ENCODE data around the gene SAG.

Gene SAG
- 1.5 reads per million for total RNA-seq

DNA sequence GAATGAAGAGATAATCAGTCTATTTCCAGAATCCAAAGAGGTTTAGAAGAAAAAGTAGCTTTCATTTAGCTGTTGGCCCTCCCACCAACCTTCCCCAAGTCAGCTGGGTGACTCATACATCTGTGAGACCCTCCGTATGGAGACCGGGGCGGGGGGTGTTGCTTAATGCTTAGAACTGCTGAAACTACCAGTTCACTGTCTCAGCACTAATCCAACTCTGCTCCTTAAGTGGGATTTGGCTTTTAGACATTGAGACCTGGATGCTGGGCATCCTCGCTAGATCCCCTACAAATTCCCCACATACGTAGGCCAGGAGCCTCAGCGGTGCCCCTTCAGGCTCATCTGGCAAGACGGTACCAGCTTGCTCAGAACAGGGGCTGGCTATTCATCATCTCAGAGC, at the start of gene SAG:
SAG (plus strand) TSS at position 252 of the 400 bp plus-strand sequence. CDS start 1,374 bp downstream, outside the sequence.
- no peak for DNase-seq

DNA sequence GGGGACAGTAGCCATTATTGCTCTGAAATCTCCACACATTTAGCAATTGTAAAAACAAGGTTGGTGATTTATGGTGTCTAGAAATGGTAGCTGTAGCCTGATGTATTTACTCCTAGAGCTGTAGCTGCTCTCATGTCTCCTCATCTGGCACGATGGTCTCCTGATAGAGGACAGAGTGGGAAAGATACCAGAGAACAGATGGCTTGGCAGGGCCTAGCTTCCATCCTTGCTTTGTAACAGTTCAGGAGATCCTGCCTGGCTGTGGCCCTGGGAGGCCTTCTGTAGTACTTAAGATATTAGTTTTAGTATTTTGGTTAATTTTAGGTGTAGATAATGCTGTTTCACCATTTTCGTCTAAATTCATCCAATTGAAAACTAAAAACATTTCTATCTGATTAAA, 49.4 kb upstream of the SAG start:
- no peak for DNase-seq

DNA sequence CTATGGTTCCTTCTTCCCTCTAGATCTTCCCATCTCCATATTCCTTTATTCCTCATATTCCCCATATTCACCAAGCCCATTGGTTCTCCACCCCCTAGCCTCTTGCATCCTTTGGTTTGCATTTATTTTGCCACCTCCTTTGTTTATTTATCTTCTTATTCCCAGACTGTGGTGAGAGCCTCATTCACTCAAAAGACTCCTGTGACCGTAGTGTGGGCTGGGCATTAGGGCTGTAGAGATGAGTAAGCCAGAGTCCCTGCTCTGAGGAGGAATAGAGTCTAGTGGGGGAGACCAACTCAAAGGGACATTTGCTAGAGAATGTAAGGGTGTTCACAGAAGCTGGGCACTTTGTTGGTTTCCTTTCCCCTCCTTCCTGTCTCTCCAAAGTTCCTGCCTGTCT, 47.9 kb upstream of the SAG start:
- DNase-seq = no peak

DNA sequence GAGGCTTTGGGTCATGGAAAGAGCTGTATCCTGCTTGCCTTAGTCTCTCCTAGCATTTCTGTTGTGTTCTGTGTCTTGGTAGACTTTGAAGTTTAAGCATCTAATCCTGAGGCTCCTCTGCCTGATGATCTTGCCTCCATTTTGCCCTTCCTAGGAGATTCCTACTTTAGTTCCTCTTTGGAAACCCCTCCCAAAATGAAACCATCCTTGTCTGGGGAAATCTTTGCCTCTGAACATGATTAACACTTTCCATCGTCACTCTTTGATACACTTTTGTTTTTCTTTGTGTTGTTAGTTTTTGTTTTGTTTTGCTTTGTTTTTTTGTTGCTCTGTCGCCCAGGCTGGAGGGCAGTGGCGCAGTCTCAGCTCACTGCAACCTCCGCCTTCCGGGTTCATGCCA, 47.0 kb upstream of the SAG start:
- DNase-seq = no peak

DNA sequence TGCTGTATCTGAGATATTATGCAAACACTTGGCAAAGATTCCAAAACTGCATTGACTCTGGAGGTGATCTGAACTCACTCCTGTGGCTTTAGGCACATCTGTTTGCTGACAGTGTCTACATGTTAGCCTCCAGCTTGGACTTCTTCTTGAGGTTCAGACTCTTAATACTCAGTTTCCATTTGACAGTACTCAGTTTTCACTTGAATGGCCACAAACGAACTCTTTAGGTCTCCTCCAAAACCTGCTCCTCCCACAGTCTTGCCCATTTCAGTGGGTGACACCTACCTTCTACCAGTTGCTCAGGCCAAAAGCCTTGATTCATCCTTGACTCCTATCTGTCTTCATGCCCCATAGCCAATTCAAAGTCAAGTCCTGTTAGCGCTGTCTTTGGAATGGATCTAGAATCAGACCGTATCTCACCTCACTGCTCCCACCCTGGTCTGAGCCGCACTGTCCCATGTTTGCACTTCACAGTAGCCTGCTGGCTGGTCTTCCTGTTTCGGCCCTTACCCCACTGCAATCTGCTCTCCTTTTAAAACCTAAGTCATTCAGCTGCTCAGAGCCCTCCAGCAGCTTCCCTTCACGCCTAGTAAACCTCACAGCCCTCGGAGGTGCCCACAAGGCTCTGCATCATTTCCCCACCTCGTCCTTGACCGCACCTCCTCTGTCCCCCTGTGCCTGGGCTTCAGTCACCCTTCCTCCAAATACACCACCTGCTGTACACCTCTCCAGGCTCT, 45.6 kb upstream of the SAG start:
- no peak for DNase-seq

DNA sequence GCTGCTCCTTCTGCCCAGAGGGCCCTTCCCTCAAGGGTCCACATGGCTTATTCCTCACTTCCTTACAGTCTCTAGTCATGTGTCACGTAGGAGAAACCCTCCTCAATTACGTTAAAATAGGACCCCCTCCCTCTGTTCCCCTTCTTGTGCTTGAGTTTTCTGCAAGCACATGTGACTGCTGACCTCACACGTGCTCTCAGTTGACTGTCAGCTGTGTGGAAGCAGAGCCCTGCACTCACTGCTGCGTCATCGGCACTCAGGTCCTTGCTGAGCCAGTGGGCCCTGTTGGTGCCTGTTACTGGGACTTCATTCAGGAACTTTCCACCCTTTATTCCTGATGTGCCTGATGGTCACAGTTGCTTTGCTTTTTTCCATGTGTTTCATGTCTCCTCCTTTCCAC, 45.1 kb upstream of the SAG start:
- DNase-seq = no peak

DNA sequence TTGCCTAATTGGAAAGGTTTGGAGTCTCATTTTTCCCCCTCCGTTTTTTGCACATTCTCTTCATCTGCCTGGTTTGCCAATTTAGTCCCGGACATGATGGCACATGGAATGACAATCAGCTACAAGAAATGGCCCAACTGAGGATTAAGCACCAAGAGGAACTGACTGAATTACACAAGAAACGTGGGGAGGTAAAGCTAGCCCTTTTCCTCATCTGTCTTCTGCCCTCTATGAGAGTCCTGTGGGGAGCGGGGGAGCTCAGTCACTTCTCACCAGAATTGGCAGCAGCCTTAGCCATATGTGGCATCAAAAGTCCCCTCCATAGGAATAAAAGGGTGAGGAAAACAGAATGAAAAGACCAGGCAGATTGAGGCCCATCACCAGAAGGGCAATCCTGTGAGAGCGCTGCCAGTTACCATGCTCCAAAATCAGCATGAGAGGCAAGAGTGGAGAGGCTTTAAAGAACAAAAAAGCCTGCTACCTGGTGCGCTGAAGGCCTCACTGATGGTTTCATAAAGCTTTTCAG, 44.5 kb upstream of the SAG start:
- DNase-seq = no peak

DNA sequence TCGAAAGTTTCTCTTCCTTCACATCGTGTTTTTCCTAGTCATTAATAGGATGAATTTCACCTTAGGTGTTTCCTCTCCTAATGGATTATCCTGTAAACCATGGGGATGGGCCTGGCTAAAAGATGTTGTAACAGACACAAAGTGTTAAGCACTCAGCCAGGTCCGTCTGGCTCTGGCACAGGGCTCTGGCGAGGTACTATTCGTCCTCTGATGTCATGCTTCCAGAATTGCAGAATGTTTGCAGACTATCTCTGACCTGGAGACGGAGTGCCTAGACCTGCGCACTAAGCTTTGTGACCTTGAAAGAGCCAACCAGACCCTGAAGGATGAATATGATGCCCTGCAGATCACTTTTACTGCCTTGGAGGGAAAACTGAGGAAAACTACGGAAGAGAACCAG, 42.9 kb upstream of the SAG start:
- no peak for DNase-seq

DNA sequence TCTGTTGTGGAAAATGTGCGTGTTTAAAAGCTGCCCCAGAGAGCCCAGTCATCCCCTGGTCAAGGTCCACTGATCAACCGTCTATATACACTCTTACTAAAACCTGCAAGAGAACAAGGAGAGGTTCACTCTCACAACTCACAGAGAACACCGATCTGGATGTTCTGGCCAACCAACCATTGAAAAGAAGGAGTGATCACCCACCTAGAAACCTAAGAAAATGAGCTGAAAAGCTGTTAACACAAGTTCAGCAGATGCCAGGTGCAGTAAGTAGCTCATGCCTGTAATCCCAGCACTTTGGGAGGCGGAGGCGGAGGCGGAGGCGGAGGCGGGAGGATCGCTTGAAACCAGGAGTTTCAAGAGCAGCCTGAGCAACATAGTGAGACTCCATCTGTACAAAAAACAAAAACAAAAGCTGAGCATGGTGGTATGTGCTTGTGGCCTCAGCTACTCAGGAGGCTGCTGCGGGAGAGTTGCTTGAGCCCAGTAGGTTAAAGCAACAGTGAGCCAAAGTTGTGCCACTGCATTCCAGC, 41.7 kb upstream of the SAG start:
- DNase-seq = no peak

DNA sequence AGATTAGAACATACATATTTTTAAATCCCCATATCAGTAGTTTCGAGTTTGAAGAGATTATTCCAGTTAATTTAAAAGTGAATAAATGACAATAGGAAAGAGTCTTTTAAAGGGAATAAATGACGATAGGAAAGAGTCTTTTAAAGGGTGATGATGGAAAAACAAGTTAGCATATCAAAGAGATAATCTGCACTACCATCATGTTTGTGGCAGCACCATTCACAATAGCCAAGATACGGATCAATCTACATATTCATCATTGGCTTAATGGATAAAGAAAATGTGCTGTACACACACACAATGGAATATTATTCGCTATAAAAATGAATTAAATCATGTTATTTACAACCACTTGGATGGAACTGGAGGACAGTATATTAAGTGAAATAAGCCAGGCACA, 41.1 kb upstream of the SAG start:
- DNase-seq = no peak

DNA sequence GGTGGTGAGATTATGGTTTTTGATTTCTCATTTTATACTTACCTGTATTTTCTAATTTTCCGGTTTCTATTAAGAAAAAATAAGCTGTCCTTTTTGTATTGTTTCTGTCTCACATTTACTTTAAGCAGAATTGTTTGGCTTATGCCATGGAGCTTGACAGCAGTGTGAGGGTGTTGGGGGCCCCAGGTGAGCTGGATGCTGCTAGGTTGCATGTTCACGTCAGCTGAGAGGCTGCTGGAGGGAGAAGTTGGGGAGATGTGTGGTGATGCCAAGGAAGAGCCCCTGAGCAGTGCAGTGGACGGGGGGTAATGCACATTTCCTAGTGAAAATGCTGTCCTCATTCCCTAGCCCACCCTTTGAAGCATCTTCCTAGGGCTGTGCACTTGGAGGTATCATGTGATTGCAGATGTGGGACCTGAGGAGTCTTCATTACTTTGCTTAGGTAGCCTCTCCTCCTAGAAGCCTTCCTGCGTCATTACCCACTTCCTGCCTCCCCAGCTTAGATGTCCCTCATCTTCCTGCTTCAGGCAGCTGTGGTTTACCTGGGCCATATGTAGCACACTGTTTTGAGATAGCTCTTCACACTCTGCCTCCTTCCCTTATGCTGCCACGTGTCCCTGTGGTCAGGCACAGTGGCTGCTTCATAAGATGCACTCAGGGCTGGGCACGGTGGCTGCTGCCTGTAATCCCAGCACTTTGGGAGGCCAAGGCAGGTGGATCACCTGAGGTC, 39.9 kb upstream of the SAG start:
- peak; percentile 77 for DNase-seq

DNA sequence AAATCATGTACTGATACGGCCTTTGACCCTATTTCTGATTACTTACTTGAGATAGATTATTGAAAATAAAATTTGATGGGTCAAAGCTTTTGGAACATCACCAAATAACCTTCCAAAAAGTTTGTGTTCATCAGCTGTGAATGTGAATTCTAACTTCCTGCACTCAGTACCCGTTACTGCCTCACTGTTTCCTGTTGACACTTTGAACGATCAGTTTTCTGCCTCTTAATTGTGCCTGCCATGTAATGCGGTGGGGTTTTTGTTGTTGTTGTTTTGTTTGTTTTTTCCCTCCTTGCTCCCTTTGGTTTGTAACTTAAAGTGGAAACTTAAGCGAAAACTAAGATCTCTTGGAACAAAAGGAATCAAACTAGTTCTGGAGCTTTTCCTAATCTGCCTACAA, 37.2 kb upstream of the SAG start:
- DNase-seq = no peak

DNA sequence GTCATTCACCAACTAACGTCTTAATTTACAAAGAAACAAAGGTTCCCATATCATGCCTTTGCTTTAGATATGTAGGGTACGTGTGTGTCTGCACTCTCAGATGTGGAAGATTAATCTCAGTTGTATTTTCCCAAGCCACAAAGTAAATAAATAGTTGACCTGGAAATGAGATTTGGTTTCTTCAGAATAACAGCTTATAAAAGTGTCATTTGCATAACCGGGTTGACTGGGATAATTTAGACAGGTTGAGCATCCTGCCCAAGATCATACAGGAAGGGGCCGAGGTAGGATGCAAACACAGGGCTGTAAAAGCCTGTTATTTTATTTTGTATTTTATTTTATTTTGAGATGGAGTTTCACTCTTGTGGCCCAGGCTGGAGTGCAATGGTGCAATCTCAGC, 36.7 kb upstream of the SAG start:
- DNase-seq = no peak

DNA sequence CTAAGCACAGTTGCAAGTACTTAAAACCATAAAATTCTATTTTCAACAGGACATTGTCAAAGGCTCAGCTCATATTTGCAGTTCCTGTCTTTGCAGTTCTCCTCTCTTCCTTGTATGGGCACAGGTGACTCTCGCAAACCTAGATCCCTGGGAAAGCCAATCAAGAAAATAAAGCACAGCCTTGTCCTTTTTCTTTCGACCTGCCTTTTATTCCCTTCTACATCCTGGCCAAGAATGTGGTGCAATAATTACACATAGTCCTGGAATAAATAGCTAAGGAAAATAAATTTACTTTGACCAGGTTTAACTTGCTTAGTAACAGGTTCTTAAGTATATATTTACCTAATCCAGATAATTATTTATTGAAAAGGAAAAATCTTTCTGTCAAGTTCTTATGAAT, 35.9 kb upstream of the SAG start:
- DNase-seq = no peak

DNA sequence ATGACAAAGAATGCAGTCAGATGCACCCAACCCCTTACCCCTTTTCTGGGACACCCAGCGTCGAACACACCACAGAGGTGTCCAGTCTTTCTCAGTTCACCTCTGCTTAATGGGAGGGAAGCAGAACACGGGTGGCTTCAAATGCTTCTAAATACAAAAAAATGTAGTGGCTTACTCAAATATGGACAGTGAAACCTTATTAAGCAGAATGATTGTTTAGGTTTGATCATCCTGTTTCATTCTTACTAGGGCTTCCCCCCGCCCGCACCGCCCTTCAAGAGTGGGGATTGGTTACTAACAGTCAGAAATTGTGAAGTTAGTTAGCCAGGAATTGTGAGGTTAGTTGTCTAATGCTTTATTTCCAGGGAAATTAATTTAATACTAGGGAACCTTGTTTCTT, 34.5 kb upstream of the SAG start:
- no peak for DNase-seq

DNA sequence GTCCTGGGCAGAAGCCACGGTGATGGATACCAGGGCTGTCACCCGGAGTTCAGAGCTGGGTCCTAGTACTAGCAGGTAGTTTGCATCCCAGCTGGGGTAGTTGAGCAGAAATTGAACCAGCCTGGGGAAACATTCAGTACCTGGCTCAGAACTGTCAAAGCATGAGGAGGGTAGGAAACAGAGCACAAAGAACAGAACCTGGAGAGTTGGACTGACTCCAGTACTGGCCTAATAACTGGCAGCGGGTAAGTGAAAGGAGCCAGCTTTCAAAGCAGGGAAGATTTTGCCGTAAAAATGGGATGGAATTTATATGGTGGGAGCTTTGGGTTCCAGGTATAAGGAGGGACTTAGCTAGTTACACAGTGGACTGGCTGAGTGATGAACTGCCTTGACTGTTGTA, 32.4 kb upstream of the SAG start:
- no peak for DNase-seq

DNA sequence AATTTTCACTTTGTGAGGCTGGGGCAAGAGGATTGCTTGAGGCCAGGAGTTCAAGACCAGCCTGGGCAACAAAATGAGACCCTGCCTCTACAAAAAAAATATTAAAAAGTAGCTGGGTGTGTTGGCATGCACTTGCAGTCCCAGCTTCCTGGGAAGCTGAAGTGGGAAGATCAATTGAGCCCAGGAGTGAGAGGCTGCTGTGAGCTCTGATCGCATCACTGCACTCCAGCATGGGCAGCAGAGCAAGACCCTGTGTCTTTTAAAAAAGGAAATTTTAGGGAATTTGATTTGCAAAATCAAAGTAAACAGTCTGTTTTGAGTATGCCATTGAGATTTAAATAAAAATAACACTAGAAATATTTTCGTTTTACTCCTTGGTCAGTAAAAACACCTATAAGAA, 28.7 kb upstream of the SAG start:
- no peak for DNase-seq

DNA sequence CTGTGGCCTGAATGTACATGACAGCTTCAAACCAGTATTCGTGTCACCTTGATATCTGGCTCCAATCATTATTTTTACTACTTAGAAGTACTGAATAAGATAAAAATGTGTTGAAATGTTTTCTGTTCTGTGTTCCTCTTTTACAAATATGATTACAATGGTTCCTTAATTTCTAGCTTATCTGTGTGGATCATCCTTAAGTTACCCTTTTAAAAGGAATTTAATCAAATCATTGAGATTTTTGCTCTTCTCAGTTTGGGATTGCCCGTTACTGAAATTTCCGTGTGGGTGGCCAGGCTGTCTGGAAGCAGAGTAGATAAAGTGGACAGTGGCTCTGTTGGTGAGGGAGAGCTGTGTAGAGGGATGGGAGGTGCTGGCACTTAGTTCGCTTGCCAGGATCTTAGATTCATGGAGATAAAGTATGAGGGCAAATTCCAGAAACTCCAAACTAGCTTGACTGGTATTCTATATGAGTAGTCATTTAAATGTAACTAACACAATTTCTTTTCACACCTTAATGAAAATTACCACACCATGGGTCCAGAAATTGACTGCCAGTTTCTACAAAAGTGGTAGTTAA, 27.4 kb upstream of the SAG start:
- DNase-seq = no peak

DNA sequence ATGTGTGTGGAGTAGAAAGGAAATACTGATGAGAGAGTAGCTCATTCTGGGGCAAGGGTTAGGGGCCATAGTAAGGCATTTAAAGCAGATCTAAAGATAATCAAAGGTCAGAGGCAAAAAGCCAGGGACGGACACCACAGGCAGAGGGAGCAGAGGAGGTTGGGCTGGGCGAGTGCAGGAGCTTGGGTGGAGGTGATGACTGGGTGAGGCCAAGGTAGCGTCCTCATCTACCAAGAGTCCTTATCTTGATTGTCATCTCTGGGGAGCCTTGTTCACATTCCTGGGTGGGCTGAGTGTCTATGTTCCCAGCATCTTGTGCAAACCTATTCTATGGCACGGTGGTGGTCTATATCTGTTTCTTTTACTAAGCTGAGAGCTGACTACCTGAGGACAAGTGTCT, 26.1 kb upstream of the SAG start:
- DNase-seq = no peak

DNA sequence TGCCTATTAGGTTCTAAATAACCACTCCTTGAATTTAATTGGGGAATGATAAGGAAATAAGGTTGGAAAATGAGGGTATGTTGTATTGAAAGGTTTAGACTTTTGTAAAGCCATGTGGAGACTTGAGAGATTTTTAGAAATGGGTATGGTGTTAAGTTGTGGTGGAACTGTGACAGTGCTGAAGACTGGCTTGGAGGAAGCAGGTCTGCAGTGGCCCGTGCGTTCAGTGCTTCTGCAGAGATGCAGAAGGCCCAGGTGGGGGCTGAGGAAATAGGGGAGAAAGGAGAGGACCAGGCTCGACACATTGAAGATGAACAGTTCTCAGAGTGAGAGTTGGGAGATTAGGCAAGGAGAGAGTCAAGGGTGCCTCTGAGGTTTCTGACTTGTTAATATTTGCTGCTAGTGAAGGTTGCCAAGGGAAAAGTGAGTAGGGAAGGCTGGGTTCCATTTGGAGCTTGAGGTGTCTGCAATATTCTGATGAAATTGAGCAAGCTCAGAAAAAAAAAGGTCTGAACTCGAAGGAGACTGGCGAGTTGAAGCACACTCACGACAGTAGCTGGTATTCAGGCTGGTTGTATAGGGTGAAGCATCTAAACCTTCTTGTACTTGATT, 25.5 kb upstream of the SAG start:
- DNase-seq = no peak

DNA sequence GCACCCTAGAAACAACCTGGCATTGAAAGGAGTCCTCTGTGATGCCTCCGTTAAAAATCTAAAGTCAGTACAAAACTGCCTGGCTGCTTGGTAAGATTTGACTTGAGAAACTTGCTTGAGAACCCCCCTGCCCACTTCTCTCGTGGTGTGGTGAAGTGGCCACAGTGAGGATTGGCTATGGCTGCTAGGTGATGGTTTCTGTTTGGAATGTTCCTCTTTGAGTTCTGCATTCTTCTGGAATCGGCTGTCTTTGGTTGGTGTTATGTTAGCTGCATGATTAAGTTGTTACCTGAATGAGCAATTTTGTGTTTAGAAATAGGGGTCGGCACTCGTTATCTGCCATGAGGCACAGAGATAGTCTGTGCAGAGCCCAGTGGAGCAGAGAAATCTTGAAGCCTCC, 21.7 kb upstream of the SAG start:
- no peak for DNase-seq

DNA sequence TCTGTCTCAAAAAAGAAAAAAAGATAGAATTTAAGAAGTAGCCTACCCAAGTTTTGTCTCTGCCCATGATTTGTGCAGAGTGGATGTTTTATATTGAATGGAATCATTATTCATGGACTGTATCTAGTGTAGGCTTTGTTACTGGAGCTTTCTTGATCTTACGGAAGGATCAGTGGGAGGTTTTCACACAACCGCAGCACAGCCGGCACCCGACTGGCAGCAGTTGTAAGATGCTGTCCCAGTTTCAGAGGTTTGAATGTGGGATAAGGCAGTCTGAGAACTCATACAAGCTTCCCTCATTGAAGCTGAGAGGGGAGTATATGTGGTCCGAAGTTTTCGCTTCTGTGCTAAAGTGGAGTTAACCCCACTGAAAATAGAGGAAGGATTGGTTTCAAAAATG, 19.7 kb upstream of the SAG start:
- DNase-seq = no peak

DNA sequence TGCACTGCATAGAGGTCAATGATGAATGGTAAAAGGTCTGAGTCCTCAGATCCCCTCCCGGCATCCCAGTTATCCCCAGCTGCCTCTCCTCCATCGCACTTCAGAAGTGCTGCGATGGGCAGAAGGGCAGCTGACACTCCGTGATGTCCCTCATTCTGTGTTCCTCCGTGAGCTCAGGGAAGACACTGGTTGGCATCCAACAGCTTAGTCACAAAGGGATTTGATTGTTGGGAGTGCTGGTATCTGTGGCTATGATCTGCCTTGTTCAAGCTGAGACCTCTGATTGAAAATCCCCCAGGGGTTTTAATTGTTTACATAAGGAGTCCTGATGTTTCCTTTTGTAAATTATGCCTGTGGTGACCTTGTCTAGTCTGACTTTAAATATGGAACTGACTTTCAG, 19.0 kb upstream of the SAG start:
- DNase-seq = no peak
